Nephron (organoid): ENCODE measurements around the gene ACTL8.

Experiments
- H3K27ac Mint-ChIP-seq, 3 experiments: 2 replicates each; pipeline ENCODE4 v1.8.0; 2020; ENCODE audit warnings: mixed read lengths in 3 of 3, mild to moderate bottlenecking in 2 of 3, moderate library complexity in 1 of 3
- H3K27me3 Mint-ChIP-seq: 2 replicates; pipeline ENCODE4 v1.8.0; 2021; ENCODE audit warnings: low read depth, mild to moderate bottlenecking, moderate library complexity, mixed read lengths
- H3K36me3 Mint-ChIP-seq: 2 replicates; pipeline ENCODE4 v1.8.0; 2020; ENCODE audit warnings: low read depth, mixed read lengths
- H3K4me1 Mint-ChIP-seq: 2 replicates; pipeline ENCODE4 v1.8.0; 2020; ENCODE audit warnings: mixed read lengths
- H3K4me3 Mint-ChIP-seq, 3 experiments: 2 replicates each; pipeline ENCODE4 v1.8.0; 2020; ENCODE audit warnings: mild to moderate bottlenecking in 3 of 3, mixed read lengths in 3 of 3, moderate library complexity in 2 of 3
- H3K9me3 Mint-ChIP-seq: 2 replicates; pipeline ENCODE4 v1.8.0; 2020; ENCODE audit warnings: mixed read lengths
- CTCF ChIP-seq, 3 experiments: fragments of 200-600 bp; sonication (generic); IDR thresholded peaks; one replicate each; pipeline ENCODE4 v1.5.0; 2021; ENCODE audit warnings: antibody characterized with exemption in 3 of 3; ENCODE audit not compliant: unreplicated experiment in 3 of 3

Gene ACTL8

GRCh38 chr1:17826165-17826488, 71.0 kb downstream of the ACTL8 start:
- no peaks in the 10 kb centered on the region for H3K9me3 Mint-ChIP-seq
- no peak overlapping the region for H3K4me3 Mint-ChIP-seq
- H3K27ac Mint-ChIP-seq: no peak overlapping the region
- no peaks in the 10 kb centered on the region for H3K36me3 Mint-ChIP-seq
- H3K4me1 Mint-ChIP-seq: no peaks in the 10 kb centered on the region
- TF ChIP-seq CTCF (IDR thresholded peaks at IDR 0.05; ENCODE audit: unreplicated experiment in 3 of 3): peak; percentile 45 to 56 (median 48)
- peaks cover 44% of the 10 kb centered on the region for H3K27me3 Mint-ChIP-seq

- TF ChIP-seq CTCF (IDR thresholded peaks at IDR 0.05; ENCODE audit: unreplicated experiment in 3 of 3): no peak
- Mint-ChIP-seq H3K4me1 (no peaks in the 10 kb centered on the region), H3K27me3 (peaks cover 40% of the 10 kb centered on the region), H3K4me3 (no peak overlapping the region), H3K36me3 (no peaks in the 10 kb centered on the region), H3K27ac (no peak overlapping the region), H3K9me3 (no peaks in the 10 kb centered on the region)
Measured at GRCh38 chr1:17828991-17829390, 73.9 kb downstream of the ACTL8 start.

- Mint-ChIP-seq H3K27me3 (peaks cover 41% of the 10 kb centered on the region), H3K4me3 (no peak overlapping the region), H3K4me1 (no peaks in the 10 kb centered on the region), H3K27ac (no peak overlapping the region), H3K36me3 (no peaks in the 10 kb centered on the region), H3K9me3 (no peaks in the 10 kb centered on the region)
- TF ChIP-seq CTCF (IDR thresholded peaks at IDR 0.05; ENCODE audit: unreplicated experiment in 3 of 3): no peak
Measured at GRCh38 chr1:17829579-17829978, 74.4 kb downstream of the ACTL8 start.

- no peak for TF ChIP-seq CTCF (IDR thresholded peaks at IDR 0.05; ENCODE audit: unreplicated experiment in 3 of 3)
- Mint-ChIP-seq H3K9me3 (no peaks in the 10 kb centered on the region), H3K27me3 (peaks cover 55% of the 10 kb centered on the region), H3K27ac (no peak overlapping the region), H3K4me1 (no peaks in the 10 kb centered on the region), H3K4me3 (no peak overlapping the region), H3K36me3 (no peaks in the 10 kb centered on the region)
Measured at GRCh38 chr1:17831597-17831996, 76.5 kb downstream of the ACTL8 start.

GRCh38 chr1:17833661-17834501, 78.7 kb downstream of the ACTL8 start:
- no peak overlapping the region for H3K27ac Mint-ChIP-seq
- no peaks in the 10 kb centered on the region for H3K9me3 Mint-ChIP-seq
- H3K27me3 Mint-ChIP-seq: peaks cover 63% of the 10 kb centered on the region
- H3K36me3 Mint-ChIP-seq: no peaks in the 10 kb centered on the region
- no peak overlapping the region for H3K4me3 Mint-ChIP-seq
- TF ChIP-seq CTCF (IDR thresholded peaks at IDR 0.05; ENCODE audit: unreplicated experiment in 3 of 3): no peak
- H3K4me1 Mint-ChIP-seq: peaks cover 9% of the 10 kb centered on the region

- no peaks in the 10 kb centered on the region for H3K36me3 Mint-ChIP-seq
- H3K27me3 Mint-ChIP-seq: peaks cover 60% of the 10 kb centered on the region
- no peak for TF ChIP-seq CTCF (IDR thresholded peaks at IDR 0.05; ENCODE audit: unreplicated experiment in 3 of 3)
- H3K9me3 Mint-ChIP-seq: no peaks in the 10 kb centered on the region
- no peak overlapping the region for H3K27ac Mint-ChIP-seq
- H3K4me3 Mint-ChIP-seq: no peak overlapping the region
- H3K4me1 Mint-ChIP-seq: peaks cover 9% of the 10 kb centered on the region
Measured at GRCh38 chr1:17834561-17835100, 79.5 kb downstream of the ACTL8 start.
